Stomach (tissue), 9 donors: ENCODE results near the gene CHSY3. TPM values are rescaled to one million over a fixed set of nuclear protein-coding genes. Genes with fewer than 3 reads are reported as not detected.

Experiments used
- DNase-seq, 2 donors: peaks; one replicate each; pipeline versions ENCODE4 v3.0.0 to v3.0.0-alpha.2; 2013 to 2019
- H3K27ac ChIP-seq, 5 donors: fragments of 200-600 bp in 4 of 5; sonication (generic) in 4 of 5; one replicate each; pipeline ENCODE4 v1.5.1; 2013 to 2019; ENCODE audit warnings: mild to moderate bottlenecking in 1 of 5, moderate library complexity in 1 of 5
- H3K27me3 ChIP-seq, 3 donors: fragments of 200-600 bp; sonication (generic); one replicate each; pipeline ENCODE4 v1.5.1; 2017 to 2019; ENCODE audit warnings: mixed run types in 1 of 3
- H3K36me3 ChIP-seq, 4 donors: fragments of 200-600 bp; sonication (generic); 1 replicate in 3 of 4; 2 replicates in 1 of 4; pipeline ENCODE4 v1.5.1; 2016 to 2019
- H3K4me1 ChIP-seq, 4 donors: fragments of 200-600 bp; sonication (generic); one replicate each; pipeline ENCODE4 v1.5.1; 2016 to 2019
- H3K4me3 ChIP-seq, 4 donors: fragments of 200-600 bp; sonication (generic) in 3 of 4; one replicate each; pipeline ENCODE4 v1.5.1; 2016 to 2019; ENCODE audit warnings: mild to moderate bottlenecking in 1 of 4
- H3K9me3 ChIP-seq, 4 donors: fragments of 200-600 bp; sonication (generic); one replicate each; pipeline ENCODE4 v1.5.1; 2016 to 2019
- CTCF ChIP-seq, 7 experiments: fragments of 450-650 bp in 4 of 7; fragments of 200-600 bp in 3 of 7; sonication (generic) in 3 of 7; IDR thresholded peaks; one replicate each; pipeline ENCODE4 v1.5.1; 2016 to 2019; ENCODE audit warnings: antibody characterized with exemption in 7 of 7, control low read depth in 2 of 7, mild to moderate bottlenecking in 1 of 7
- EP300 ChIP-seq: sonication (generic); formaldehyde crosslinking; IDR thresholded peaks from one replicate; pipeline ENCODE4 v1.6.1; 2017; ENCODE audit warnings: antibody characterized with exemption
- POLR2A ChIP-seq, 4 donors: fragments of 450-650 bp; IDR thresholded peaks; one replicate each; pipeline ENCODE4 v1.6.1; 2016; ENCODE audit warnings: antibody characterized with exemption in 4 of 4, control low read depth in 2 of 4, mild to moderate bottlenecking in 1 of 4, moderate library complexity in 1 of 4
- POLR2AphosphoS5 ChIP-seq, 3 donors: sonication (generic); formaldehyde crosslinking; IDR thresholded peaks; one replicate each; pipeline ENCODE4 v1.6.1; 2016; ENCODE audit warnings: antibody characterized with exemption in 3 of 3
- WGBS, 5 donors: extraction: QIAGEN DNeasy Blood & Tissue Kit in 3 of 5; methylation state at CpG; one replicate each; pipeline versions ENCODE4 v1.1.5 to v1.1.7; 2013 to 2018; 5-methylcytosine and 5-hydroxymethylcytosine counted together
- intact Hi-C: fragments of 100-400 bp; cut with DNase I; formaldehyde crosslinking; loops from one replicate; pipeline ENCODE4 v1.15.1; 2023; ENCODE audit warnings: low total_unique reads
- polyA plus RNA-seq, 3 donors: library from polyadenylated mRNA; stranded (reverse); fragments of 200-250 nt; gene quantifications; one replicate each; pipeline ENCODE4 v1.2.3, GENCODE V29; 2013
- total RNA-seq, 5 donors: library from RNA; depleted of rRNA; stranded (reverse); fragments of >200 nt; gene quantifications; one replicate each; pipeline versions ENCODE4 v1.1.0 to v1.2.3, GENCODE V29; 2014 to 2016
- donor health status: healthy with polysubstance abuse.
- donor health status: Bipolar disorder and iron deficiency.
- donor health status: healthy.

CHSY3 gene
- total and polyA plus RNA-seq, 8 donors: under 0.01 to 6.1 (median 0.31) TPM; not detected in 1

GRCh38 chr5:130055572-130055971, 151.3 kb downstream of the CHSY3 start:
- WGBS, 5 donors: 78 to 92% (median 83%) methylated on average over 4 of the region's 4 CpGs
- intact Hi-C loops: no loop called here
- Histone ChIP-seq H3K4me1 (no peaks in the 10 kb centered on the region), H3K9me3 (peaks cover 0 to 6% (median 0%) of the 10 kb centered on the region in 4 donors), H3K36me3 (no peaks in the 10 kb centered on the region), H3K27ac (no peak overlapping the region), H3K4me3 (no peak overlapping the region), H3K27me3 (no peaks in the 10 kb centered on the region)
- TF ChIP-seq CTCF (IDR thresholded peaks at IDR 0.05): no peak
- TF ChIP-seq POLR2A (IDR thresholded peaks at IDR 0.05): no peak
- TF ChIP-seq POLR2AphosphoS5 (IDR thresholded peaks at IDR 0.05): no peak
- no peak for DNase-seq

DNA sequence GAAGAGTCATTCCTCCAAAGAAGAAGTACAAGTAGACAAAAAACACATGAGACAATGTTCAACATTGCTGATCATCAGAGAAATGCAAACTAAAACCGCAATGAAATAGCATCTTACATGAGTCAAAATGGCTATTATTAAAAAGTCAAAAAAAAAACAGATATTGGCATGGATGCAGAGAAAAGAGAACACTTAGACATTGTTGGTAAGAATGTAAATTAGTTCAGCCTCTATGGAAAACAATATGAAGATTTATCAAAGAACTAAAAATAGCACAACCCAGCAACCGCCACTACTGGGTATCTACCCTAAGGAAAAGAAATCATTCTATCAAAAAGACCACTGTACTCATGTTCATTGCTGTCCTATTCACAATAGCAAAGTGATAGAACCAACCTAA, 157.5 kb downstream of the CHSY3 start:
- Histone ChIP-seq H3K36me3 (no peaks in the 10 kb centered on the region), H3K9me3 (peaks cover 0 to 6% (median 0%) of the 10 kb centered on the region in 4 donors), H3K27ac (no peak overlapping the region), H3K27me3 (no peaks in the 10 kb centered on the region), H3K4me3 (no peak overlapping the region), H3K4me1 (peaks cover 0 to 2% (median 0%) of the 10 kb centered on the region in 4 donors)
- DNase-seq: no peak
- WGBS, 5 donors: 78 to 92% (median 89%) methylated on average over 2 of the region's 2 CpGs
- intact Hi-C loops: no loop called here
- TF ChIP-seq EP300 (no peak), POLR2AphosphoS5 (IDR thresholded peaks at IDR 0.05) (no peak), POLR2A (IDR thresholded peaks at IDR 0.05) (no peak), CTCF (IDR thresholded peaks at IDR 0.05) (no peak)

GRCh38 chr5:130063603-130064002, 159.3 kb downstream of the CHSY3 start:
- DNase-seq: no peak
- H3K9me3 ChIP-seq: peaks cover 0 to 6% (median 0%) of the 10 kb centered on the region in 4 donors
- intact Hi-C loops: no loop called here
- H3K27me3 ChIP-seq: no peaks in the 10 kb centered on the region
- no peaks in the 10 kb centered on the region for H3K36me3 ChIP-seq
- H3K4me1 ChIP-seq: peaks cover 0 to 7% (median 0%) of the 10 kb centered on the region in 4 donors
- no peak for TF ChIP-seq POLR2A (IDR thresholded peaks at IDR 0.05)
- TF ChIP-seq EP300: no peak
- TF ChIP-seq CTCF (IDR thresholded peaks at IDR 0.05): no peak
- TF ChIP-seq POLR2AphosphoS5 (IDR thresholded peaks at IDR 0.05): no peak
- 72 to 91% (median 84%) methylated on average over 3 of the region's 3 CpGs for WGBS, 5 donors
- H3K27ac ChIP-seq: no peak overlapping the region
- no peak overlapping the region for H3K4me3 ChIP-seq

- 91 to 96% (median 93%) methylated on average over 3 of the region's 3 CpGs for WGBS, 5 donors
- TF ChIP-seq CTCF (IDR thresholded peaks at IDR 0.05) (no peak), EP300 (no peak), POLR2A (IDR thresholded peaks at IDR 0.05) (no peak), POLR2AphosphoS5 (IDR thresholded peaks at IDR 0.05) (no peak)
- H3K36me3 ChIP-seq: no peaks in the 10 kb centered on the region
These were observed 160.2 kb downstream of the CHSY3 start for GRCh38 chr5:130064484-130064883.

More at GRCh38 chr5:130064484-130064883, 160.2 kb downstream of the CHSY3 start:
- no peak overlapping the region for H3K4me3 ChIP-seq
- peaks cover 0 to 7% (median 0%) of the 10 kb centered on the region in 4 donors for H3K4me1 ChIP-seq
- no peak overlapping the region for H3K27ac ChIP-seq
- intact Hi-C loops: no loop called here
- no peak for DNase-seq
- H3K9me3 ChIP-seq: peaks cover 0 to 6% (median 0%) of the 10 kb centered on the region in 4 donors
- no peaks in the 10 kb centered on the region for H3K27me3 ChIP-seq
